Heart right ventricle (tissue), 16 donors: Measurements from ENCODE around the gene RNASE3. TPM values are rescaled to one million over a fixed set of nuclear protein-coding genes. Genes with fewer than 3 reads are reported as not detected.

ENCODE experiments used
- ATAC-seq, 8 donors: fragments of 200-7000 bp; cut with Tn5 transposase; one replicate each; pipeline ENCODE4 v1.9.1; 2020; ENCODE audit warnings: mild to moderate bottlenecking in 8 of 8, moderate library complexity in 8 of 8, moderate number of reproducible peaks in 1 of 8
- DNase-seq, 2 donors: peaks; one replicate each; pipeline ENCODE4 v3.0.0-alpha.2; 2020
- H3K27ac ChIP-seq, 10 donors: fragments of 200-600 bp; sonication (generic) in 2 of 10; one replicate each; pipeline versions ENCODE4 v1.5.0 to v1.8.0; 2020 to 2022; ENCODE audit warnings: mild to moderate bottlenecking in 3 of 10
- H3K27me3 ChIP-seq, 7 donors: fragments of 200-600 bp; one replicate each; pipeline ENCODE4 v1.8.0; 2021 to 2022; ENCODE audit warnings: mild to moderate bottlenecking in 2 of 7
- H3K36me3 ChIP-seq, 9 donors: fragments of 200-600 bp; sonication (generic) in 1 of 9; one replicate each; pipeline versions ENCODE4 v1.5.0 to v1.8.0; 2020 to 2022; ENCODE audit warnings: mild to moderate bottlenecking in 2 of 9
- H3K4me1 ChIP-seq, 9 donors: fragments of 200-600 bp; sonication (generic) in 1 of 9; one replicate each; pipeline versions ENCODE4 v1.5.0 to v1.8.0; 2020 to 2022; ENCODE audit warnings: mild to moderate bottlenecking in 4 of 9
- H3K4me3 ChIP-seq, 10 donors: fragments of 200-600 bp; sonication (generic) in 2 of 10; one replicate each; pipeline versions ENCODE4 v1.5.0 to v1.8.0; 2020 to 2022; ENCODE audit warnings: mild to moderate bottlenecking in 7 of 10, moderate library complexity in 2 of 10
- H3K9me3 ChIP-seq, 11 donors: fragments of 200-600 bp in 10 of 11; sonication (generic) in 2 of 11; one replicate each; pipeline versions ENCODE4 v1.5.0 to v1.8.0; 2013 to 2022; ENCODE audit warnings: mild to moderate bottlenecking in 2 of 11, control low read depth in 1 of 11, moderate library complexity in 1 of 11
- CTCF ChIP-seq, 9 donors: fragments of 200-600 bp; sonication (generic) in 2 of 9; IDR thresholded peaks; one replicate each; pipeline versions ENCODE4 v1.5.0 to v1.8.0; 2021 to 2022; ENCODE audit warnings: antibody characterized with exemption in 9 of 9, mild to moderate bottlenecking in 5 of 9, moderate library complexity in 1 of 9
- WGBS, 2 donors: extraction: QIAGEN DNeasy Blood & Tissue Kit; methylation state at CpG; one replicate each; pipeline ENCODE4 v1.1.7; 2013; ENCODE audit warnings: inconsistent platforms in 1 of 2; 5-methylcytosine and 5-hydroxymethylcytosine counted together
- intact Hi-C, 10 donors: fragments of 100-400 bp; cut with DNase I; formaldehyde crosslinking; loops; one replicate each; pipeline versions ENCODE4 v1.11.1 to v1.14.2; 2022
- polyA plus RNA-seq, 2 donors: library from polyadenylated mRNA; stranded (reverse); fragments of 200-250 nt; gene quantifications; one replicate each; pipeline ENCODE4 v1.2.3, GENCODE V29; 2013
- total RNA-seq, 10 donors: library from RNA; stranded (reverse); fragmentation: NEBNext Ultra II Directional in 3 of 10; extraction: Animal tissue kit (Norgen Biotek cat#: 25700) in 3 of 10; gene quantifications; one replicate each; pipeline versions ENCODE4 v1.2.1 to v1.2.4, GENCODE V29; 2021 to 2023
- donor health status: Arrhythmogenic right ventricular cardiomyopathy.
- donor health status: ischemic (EF 13 %, LVEDD 7.1; RV severe dilation, severe dysfunction).
- donor health status: healthy with polysubstance abuse.
- donor health status: DM: no; HTN: yes; CAD: no.
- donor health status: DM: no; HTN: no; CAD: no.
- donor health status: ischemic (EF 25% LVEDD 6.9; RV normal size, moderate dysfunction).
- donor health status: ischemic (EF 25% LVEDD 5.7; RV mildly dilated, moderate dysfunction).
- donor health status: healthy.
- donor health status: DM: yes; HTN: yes; CAD: no.
- donor health status: Ischemic cardiomyopathy.
- donor health status: ischemic (EF 35%, LVEDD 5.7; RV mildly dilated, moderate dysfunction).
- donor health status: nonischemic (EF 11% LVEDD 7.7; RV severe dilation, severe dysfunction).
- donor health status: DM: yes; HTN: yes; CAD: no.
- donor health status: PGD.
- donor health status: ischemic (EF 29% LVEDD 5.4; RV normal size, mild dysfunction).
- donor health status: nonischemic (EF 23%, LVEDD 6.1; RV moderate dilation, normal function).

RNASE3 gene
- total and polyA plus RNA-seq, 12 donors, result 0.06 TPM; not detected in 11

GRCh38 chr14:20853042-20853441, 38.1 kb upstream of the RNASE3 start:
- intact Hi-C loops, result loop anchor here in 8 of 10 donors (5.0 to 10.0 kb wide), 8 partner anchors 48 to 262 kb away; partner anchors contain the start of genes RNASE1 (in 1 of the 8), RNASE7 (in 1 of the 8) and TMEM253 (in 1 of the 8)
- peaks cover 0 to 10% (median 0%) of the 10 kb centered on the region in 7 donors for H3K27me3 ChIP-seq
- peaks cover 0 to 13% (median 0%) of the 10 kb centered on the region in 9 donors for H3K4me1 ChIP-seq
- WGBS, 2 donors, result 76 to 85% methylated on average over 4 of the region's 4 CpGs
- H3K36me3 ChIP-seq, result no peaks in the 10 kb centered on the region
- H3K4me3 ChIP-seq, result no peak overlapping the region
- DNase-seq (no peak), ATAC-seq (no peak)
- no peak for TF ChIP-seq CTCF (IDR thresholded peaks at IDR 0.05)
- no peak overlapping the region for H3K27ac ChIP-seq
- H3K9me3 ChIP-seq, result no peaks in the 10 kb centered on the region

DNA sequence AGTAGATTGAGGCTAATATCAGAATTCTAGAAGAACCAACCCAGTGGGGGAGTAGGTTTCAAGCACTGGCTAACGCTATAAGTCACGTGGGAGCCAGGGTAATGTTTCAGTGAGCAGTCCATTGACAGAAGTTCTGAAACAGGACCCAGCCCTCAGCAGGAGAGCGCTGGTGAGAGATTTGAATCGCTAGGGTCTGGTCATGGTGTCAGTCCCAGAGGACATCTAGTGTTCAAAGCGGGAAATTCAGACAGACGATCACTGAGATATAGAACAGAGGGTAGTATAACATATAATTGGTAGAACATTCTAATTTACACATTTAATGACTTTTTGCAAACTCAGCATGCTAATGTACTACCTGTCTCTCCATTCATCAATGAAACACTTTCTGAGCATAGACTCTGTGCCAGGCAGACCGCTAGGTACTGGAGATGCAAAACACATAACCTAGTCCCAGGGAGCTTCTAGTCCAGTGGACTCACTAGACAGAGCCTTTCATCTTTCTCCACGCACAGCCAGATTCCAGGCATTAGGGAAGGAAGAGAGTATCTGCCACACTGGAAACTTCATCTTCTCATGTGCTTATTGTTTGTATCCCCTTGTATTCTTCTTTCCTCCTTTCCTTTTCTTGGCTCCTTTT, 35.4 kb upstream of the RNASE3 start:
- Histone ChIP-seq H3K27me3 (peaks cover 0 to 22% (median 9%) of the 10 kb centered on the region in 7 donors), H3K36me3 (no peaks in the 10 kb centered on the region), H3K9me3 (no peaks in the 10 kb centered on the region), H3K4me1 (peaks cover 0 to 7% (median 0%) of the 10 kb centered on the region in 9 donors), H3K27ac (no peak overlapping the region), H3K4me3 (no peak overlapping the region)
- peak; percentile 55 to 82 (median 77) for TF ChIP-seq CTCF (IDR thresholded peaks at IDR 0.05)
- 8 to 11% methylated on average over 8 of the region's 8 CpGs for WGBS, 2 donors
- intact Hi-C loops, result loop anchor here (1.0 to 10.0 kb wide), 23 partner anchors 17 to 259 kb away; partner anchors contain the start of genes RNASE7 (in 3 of the 10), TMEM253 (in 2 of the 10) and RNASE1 (in 1 of the 10)
- peak in 1 of 2 donors; percentile 57 for DNase-seq
- ATAC-seq, result peak; percentile 82 to 96 (median 90)

GRCh38 chr14:20857207-20857606, 34.0 kb upstream of the RNASE3 start:
- no peak for DNase-seq
- no peak overlapping the region for H3K27ac ChIP-seq
- intact Hi-C loops, result loop anchor here (1.0 to 10.0 kb wide), 21 partner anchors 16 to 258 kb away; partner anchors contain the start of genes RNASE7 (in 3 of the 10), TMEM253 (in 2 of the 10) and RNASE1 (in 1 of the 10)
- ATAC-seq, result no peak
- H3K36me3 ChIP-seq, result no peaks in the 10 kb centered on the region
- TF ChIP-seq CTCF (IDR thresholded peaks at IDR 0.05), result no peak
- H3K9me3 ChIP-seq, result no peaks in the 10 kb centered on the region
- no peak overlapping the region for H3K4me3 ChIP-seq
- peaks cover 0 to 20% (median 9%) of the 10 kb centered on the region in 7 donors for H3K27me3 ChIP-seq
- H3K4me1 ChIP-seq, result peaks cover 0 to 7% (median 0%) of the 10 kb centered on the region in 9 donors

- Histone ChIP-seq H3K27ac (no peak overlapping the region), H3K36me3 (no peaks in the 10 kb centered on the region), H3K9me3 (no peaks in the 10 kb centered on the region), H3K27me3 (peaks cover 0 to 20% (median 9%) of the 10 kb centered on the region in 7 donors), H3K4me3 (no peak overlapping the region), H3K4me1 (peaks cover 0 to 7% (median 0%) of the 10 kb centered on the region in 9 donors)
- ATAC-seq, result peak in 7 of 8 donors; percentile 69 to 86 (median 81)
- intact Hi-C loops, result loop anchor here (1.0 to 10.0 kb wide), 22 partner anchors 15 to 257 kb away; partner anchors contain the start of genes RNASE7 (in 3 of the 10), TMEM253 (in 2 of the 10) and RNASE1 (in 1 of the 10)
- peak; percentile 84 to 96 (median 93) for TF ChIP-seq CTCF (IDR thresholded peaks at IDR 0.05)
- peak; percentile 67 to 72 for DNase-seq
- WGBS, 2 donors, result 29% methylated on average over 14 of the region's 14 CpGs
Observed at GRCh38 chr14:20857630-20858261, 33.4 kb upstream of the RNASE3 start.
